Hair follicular keratinocyte (primary cell): Measurements from ENCODE around the gene GPR139. TPM values are rescaled to one million over a fixed set of nuclear protein-coding genes. Genes with fewer than 3 reads are reported as not detected.

ENCODE experiments used
- total RNA-seq: library from RNA; depleted of rRNA; stranded (reverse); fragments of >200 nt; gene quantifications from 2 replicates; pipeline ENCODE4 v1.2.3, GENCODE V29; 2015

The GPR139 gene
- not detected in 2 replicates for total RNA-seq

DNA sequence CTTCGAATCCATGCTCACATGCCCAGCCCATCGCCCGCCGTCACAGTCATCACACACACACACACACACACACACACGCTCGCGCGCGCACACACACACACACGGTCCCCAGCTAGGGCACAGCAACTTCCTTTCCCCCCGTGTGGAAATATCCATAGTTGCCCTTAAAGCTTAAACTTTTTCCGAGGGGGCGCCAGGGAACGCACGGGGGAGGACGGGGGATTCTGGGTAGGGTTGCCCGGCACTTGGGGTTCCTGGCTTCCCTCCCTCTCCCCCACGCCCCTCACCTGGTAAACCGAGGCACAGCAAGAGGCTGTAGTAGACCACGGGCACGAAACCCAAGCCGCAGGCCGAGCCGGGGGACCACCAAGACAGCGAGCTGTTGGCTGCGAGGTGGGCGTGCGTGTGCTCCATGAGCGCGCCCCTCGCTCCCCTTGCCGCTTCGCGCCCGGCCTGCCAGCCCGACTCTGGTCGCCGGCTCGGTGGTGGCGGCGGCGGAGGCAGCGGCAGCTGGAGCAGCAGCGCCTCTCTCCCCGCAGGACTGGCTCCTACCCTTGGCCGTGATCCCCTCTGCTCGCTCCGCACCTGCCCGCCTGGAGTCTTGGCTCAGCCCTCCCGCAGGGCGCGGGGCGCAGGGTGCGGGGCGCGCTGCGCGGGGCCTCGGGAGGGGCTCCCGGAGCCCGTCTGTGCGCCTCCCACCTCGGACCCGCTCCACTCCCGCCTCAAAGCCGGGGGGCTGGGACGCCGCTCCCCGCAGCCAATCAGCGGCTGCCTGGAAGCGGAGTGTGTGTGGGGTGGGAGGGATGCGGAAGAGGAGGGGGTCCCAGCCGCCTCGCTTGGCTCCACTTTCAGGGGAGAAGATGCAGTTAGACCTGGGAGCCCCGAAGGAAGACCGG is at the start of gene GPR139:
Gene GPR139, minus strand, starts transcription at position 688 of the 896 bp plus-strand sequence. Its CDS starts 274 bp downstream, at position 414.

Other genes with a start within 250 kb of the GPR139 start
- gene GPRC5B, start 189.0 kb downstream of the GPR139 start, total RNA-seq = not detected in 2 replicates